ENCODE data around the gene SARS2. TPM values are rescaled to one million over a fixed set of nuclear protein-coding genes. Genes with fewer than 3 reads are reported as not detected.
"Not testable (repeated sequence)": the region's sequence is repeated elsewhere in the genome, so short reads cannot be mapped to it uniquely, and the experiment has no call there.

The SARS2 gene
- total RNA-seq, 1 donor from 2014 or later, result 16.8 TPM

- no peak for DNase-seq (ENCODE audit: low read depth)
Measured at GRCh38 chr19:38946229-38947010, 15.9 kb upstream of the SARS2 start.

DNA sequence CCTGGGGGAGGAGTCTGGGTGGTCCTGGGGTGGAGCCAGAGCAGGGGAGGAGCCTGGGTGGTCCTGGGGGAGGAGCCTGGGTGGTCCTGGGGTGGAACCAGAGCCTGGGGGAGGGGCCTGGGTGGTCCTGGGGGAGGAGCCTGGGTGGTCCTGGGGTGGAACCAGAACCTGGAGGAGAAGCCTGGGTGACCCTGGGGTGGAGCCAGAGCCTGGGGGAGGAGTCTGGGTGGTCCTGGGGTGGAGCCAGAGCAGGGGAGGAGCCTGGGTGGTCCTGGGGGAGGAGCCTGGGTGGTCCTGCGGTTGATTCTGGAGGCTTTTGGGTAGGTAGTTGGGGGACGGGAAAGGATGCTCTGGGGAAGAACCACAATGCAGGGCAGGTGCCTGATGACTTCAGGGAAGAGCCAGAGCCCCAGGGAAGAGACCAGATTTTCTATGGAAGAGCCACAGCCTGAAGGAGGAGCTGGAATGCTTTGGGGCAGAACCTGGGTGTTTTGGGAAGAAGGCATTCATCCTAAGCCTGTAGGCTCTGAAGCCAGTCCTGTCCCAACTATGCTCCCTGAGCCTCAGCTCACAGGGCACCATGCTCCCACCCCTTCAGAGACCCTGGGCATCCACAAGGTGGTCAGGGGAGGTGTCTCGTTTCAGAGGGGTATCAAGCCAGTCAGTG lies 15.1 kb upstream of the SARS2 start:
- no peak for DNase-seq (ENCODE audit: low read depth)

GRCh38 chr19:38944981-38945506 lies 14.5 kb upstream of the SARS2 start:
- DNase-seq (ENCODE audit: low read depth), result no peak

- DNase-seq (ENCODE audit: low read depth), result no peak
Measured at GRCh38 chr19:38942471-38943181, 12.1 kb upstream of the SARS2 start.

DNA sequence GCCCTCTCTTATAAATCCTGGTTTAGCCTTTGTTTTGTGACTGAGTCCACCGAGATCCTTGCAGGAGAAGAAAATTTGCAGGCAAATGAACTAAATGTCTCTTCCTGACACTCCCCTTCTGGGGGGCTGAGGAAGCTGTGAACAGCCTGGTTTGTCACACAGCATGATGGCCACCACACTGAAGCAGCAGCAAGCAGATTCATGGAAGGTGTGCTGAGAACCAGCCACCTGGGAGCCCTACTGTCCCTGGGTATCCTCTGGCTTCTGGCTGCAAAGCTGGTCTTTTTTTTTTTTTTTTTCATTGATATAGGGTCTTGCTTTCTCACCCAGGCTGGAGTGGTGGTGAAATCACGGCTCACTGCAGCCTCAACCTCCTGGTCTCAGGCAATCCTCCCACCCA lies 11.4 kb upstream of the SARS2 start:
- no peak for DNase-seq (ENCODE audit: low read depth)

GRCh38 chr19:38941466-38941865 lies 10.9 kb upstream of the SARS2 start:
- not testable (repeated sequence) for DNase-seq (ENCODE audit: low read depth)

DNA sequence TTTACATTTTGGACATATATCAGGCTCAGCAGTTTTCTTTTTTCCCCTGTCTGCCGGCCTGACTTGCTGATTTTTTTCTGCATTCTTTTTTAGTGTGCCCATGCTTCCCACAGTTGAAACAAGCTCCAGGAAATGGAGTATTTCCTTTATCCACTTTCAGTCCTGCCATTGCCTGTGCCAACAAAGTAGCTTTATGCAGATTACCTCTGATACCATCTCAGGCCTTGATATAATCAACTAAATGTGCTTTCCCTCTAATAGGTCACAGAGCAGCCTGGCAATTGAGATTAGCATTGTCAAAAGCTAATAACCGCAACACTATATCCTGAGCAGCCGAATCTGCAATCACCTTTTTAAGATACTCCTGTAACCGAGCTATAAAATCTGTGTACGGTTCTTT lies 9.4 kb upstream of the SARS2 start:
- no peak for DNase-seq (ENCODE audit: low read depth)

GRCh38 chr19:38933544-38933943 lies 3.0 kb upstream of the SARS2 start:
- no peak for DNase-seq (ENCODE audit: low read depth)

GRCh38 chr19:38932425-38933179 lies 2.0 kb upstream of the SARS2 start:
- peak; percentile 57 for DNase-seq (ENCODE audit: low read depth)

DNA sequence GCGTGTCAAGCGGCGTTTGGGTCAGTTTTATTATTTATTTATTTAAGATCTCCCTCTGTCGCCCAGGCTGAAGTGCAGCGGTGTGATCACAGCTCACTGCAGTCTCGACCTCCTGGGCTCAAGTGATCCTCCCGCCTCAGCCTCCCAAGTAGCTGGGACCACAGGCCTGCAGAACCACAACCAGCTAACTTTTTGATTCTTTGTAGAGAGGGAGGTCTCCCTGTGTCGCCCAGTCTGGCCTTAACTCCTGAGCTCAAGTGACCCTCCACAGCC lies 894 bp upstream of the SARS2 start:
- DNase-seq (ENCODE audit: low read depth), result no peak

DNA sequence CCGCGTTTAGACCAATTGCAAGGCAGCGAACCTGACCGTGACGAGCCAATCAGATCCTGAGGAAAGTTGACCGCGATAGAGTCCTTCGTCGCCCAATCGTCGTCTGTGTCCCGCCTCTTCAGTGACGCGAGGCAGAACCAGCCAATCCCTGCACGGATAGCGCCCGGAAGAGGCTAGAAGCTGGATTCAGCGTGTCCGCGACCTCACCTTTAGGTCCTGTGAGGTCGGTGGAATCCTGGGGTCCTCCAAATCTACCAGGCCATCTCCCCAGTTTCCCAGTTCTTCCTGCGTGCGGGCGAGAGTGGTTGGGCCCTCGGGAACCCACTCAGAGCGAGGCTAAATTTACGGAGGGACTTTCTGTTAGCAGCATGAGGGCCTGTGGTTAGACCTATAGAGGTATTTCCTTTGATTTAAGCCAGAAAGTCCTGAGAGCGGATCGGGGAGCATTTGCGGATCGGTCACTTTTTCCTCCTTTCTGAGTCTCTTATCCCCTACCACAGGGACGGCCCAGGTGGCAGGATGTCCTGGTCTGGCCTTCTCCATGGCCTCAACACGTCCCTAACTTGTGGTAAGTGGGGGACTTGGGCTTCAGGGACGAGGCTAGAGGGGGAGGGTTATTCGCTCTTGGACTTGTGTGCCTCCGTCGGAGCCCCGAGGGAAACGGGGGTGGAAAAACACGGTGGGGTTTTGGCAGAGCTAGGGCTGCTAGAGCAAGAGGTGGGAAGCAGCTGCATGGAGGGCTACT lies 385 bp upstream of the SARS2 start, which contains the start of gene MRPS12:
Gene MRPS12 (plus strand): TSS at position 169 of the 745 bp plus-strand sequence. CDS start 351 bp downstream, at position 520.
- DNase-seq (ENCODE audit: low read depth), result peak; percentile 98

DNA sequence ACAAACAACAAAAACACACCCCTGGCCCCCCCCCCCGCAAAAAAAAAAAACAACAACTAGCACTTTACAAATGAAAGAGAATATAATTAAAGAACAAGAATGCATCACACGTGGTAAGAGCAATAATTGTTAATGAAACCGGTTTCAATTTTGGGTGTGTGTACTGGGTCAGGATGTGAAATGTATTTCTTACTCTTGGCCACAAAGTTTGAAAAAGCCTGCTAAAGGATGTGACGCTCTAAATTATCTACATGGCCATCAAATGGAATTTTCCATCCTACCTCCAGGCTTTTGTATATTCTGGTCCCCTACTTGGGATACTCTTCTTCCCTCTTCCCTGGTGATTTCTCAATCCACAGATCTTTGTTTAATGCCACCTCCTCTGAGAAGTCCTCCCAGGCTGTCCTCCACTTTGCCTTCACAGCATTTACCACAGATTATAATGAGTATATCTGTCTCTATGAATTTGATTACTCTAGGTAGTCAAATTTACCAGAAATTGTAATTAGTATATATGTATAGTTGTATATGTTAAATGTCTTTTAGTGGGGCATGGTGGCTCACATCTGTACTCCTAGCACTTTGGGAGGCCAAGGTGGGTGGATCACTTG lies 2.1 kb downstream of the SARS2 start:
- no peak for DNase-seq (ENCODE audit: low read depth)

DNA sequence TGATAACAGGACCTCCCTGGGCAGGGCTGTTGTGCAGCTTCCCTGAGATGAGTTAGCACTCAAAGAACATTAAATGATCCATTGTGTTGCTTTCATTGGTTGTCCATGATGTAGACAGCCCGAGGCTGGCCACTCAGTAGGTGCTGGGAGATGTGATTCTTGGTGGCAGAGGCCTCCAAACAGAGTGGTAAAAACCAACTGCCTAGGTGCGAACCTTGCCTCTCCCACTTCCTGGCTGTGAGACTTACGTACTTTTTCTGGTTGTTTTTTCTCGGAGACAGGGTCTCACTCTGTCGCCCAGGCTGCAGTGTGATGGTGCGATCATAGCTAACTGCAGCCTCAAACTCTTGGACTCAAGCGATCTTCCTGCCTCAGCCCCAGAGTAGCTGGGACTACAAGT lies 6.2 kb downstream of the SARS2 start:
- DNase-seq (ENCODE audit: low read depth), result no peak

DNA sequence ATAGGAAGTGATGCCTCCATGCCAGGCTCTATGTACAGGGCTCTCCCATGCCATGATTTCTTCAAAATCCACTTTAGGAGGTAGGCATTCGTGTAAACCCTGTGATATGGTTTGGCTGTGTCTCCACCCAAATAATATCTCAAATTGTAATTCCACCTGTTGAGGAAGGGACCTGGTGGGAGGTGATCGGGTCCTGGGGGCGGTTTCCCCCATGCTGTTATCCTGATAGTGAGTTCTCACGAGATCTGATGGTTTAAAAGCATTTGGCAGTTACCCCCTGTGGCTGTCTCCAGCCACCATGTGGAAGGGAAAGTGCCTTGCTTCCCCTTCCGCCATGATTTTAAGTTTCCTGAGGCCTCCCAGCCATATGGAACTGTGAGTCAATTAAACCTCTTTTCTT lies 8.1 kb downstream of the SARS2 start:
- DNase-seq (ENCODE audit: low read depth), result no peak

DNA sequence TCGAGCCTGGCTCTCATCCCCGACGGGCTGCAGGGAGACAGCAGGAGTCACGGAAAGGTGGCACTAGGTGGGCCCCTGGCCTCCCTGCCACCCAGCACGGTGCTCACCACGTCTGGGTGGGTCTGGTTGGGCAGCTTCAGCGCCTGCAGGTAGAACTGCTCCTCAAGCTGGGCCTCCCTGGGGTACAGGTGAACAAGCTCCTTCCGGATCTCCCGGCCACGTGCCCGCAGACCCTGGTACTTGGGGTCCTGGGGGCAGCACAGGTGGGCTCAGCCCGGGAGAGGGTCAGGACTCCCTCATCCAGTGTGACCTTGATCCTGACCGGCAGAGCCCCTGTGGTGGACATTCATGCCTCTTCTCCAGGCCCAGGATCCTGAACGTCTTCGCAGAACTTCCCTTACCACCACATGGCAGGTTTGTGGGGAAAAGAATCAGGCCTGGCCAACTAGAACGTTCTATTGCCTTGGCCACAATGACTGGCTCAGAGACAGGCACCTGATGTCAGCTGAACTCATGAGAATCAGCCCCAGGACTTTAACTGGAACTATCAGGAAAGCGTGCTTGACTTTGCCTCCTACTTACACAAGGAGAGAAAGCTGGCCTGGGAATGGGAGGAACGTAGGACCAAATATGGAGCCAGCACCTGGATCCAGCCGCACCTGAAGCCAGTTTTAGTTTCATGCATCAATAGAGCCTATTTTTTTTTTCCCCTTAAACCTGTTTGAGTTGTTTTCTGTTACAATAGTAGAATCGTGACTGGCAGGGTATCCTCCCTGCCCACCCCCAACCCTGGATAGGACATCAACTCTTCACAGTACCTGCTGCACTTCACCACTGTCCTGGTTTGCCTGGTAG lies 8.9 kb downstream of the SARS2 start:
- DNase-seq (ENCODE audit: low read depth), result no peak

- no peak for DNase-seq (ENCODE audit: low read depth)
Measured at GRCh38 chr19:38920602-38921419, 9.8 kb downstream of the SARS2 start.

DNA sequence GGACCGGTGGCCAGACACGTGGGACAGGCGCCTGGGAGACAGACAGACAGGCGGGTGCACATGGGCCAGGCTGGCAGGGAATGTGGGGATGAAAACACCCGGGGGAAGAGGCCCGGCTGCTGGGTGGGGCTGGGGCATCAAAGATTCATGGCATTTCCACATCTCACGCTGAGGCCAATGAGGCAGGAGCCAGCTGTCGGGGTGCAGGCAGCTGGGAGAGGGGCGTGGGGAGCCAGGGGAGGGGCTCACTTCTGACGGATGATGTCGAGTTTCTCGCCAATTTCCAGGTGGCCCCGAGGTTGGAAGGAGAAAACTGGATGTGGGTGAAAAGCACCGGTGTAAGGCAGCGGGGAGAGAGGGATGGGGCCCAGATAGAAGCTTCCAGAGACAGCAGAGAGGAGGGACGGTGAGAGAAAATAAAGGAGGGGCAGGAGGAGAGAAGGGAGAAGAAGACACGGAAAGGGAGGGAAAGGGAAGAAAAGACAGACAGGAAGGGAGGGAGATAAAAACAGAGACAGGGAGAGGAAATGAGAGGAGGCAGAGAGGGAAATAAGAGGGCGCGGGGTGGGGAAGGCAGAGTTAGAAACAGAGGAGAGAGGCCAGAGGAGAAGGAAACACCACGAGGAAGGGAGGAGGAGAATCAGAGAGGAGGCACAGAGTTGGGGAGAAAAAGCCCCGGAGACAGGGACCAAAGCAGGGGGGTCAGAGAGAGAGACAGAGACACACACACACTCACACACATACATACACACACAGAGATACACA lies 10.5 kb downstream of the SARS2 start:
- DNase-seq (ENCODE audit: low read depth), result no peak

DNA sequence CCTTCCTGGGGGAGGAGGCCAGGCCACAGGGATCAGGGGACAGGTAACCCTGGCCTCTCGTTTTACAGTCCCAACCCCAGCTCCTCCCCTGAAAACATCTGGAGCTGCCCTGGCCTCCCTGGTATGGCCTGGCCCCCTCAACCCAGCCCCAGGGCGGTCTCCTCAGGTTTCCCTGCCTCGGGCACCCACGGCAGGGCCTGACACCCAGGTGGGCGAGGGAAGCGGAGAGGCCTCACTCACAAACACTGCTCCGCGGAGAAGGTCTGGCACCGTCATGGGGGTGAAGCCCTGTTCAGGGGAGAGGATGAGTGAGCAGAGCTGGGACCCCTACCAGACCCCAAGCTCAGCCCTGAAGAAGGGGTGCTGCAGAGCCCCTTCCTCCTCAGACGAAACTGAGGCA lies 12.0 kb downstream of the SARS2 start:
- no peak for DNase-seq (ENCODE audit: low read depth)
